OCI-LY1 (cell line): ENCODE results near the gene DTNB.

Source experiments
- H2AFZ ChIP-seq: fragments of 200-600 bp; sonication (generic), shearing (Covaris generic); 2 replicates; pipeline ENCODE4 v1.6.0; 2014; ENCODE audit warnings: antibody characterized with exemption, mild to moderate bottlenecking, low read length
- H3F3A ChIP-seq: fragments of 200-600 bp; sonication (generic), shearing (Covaris generic); 2 replicates; pipeline ENCODE4 v1.6.0; 2014; ENCODE audit warnings: mild to moderate bottlenecking, antibody characterized with exemption, low read length, moderate library complexity; ENCODE audit not compliant: insufficient read depth
- H3K27ac ChIP-seq: fragments of 200-600 bp; sonication (generic); 2 replicates; pipeline ENCODE4 v1.5.1; 2014; ENCODE audit warnings: low read length, mixed run types, mild to moderate bottlenecking, low read depth; ENCODE audit not compliant: poor library complexity, severe bottlenecking
- H3K27me3 ChIP-seq: fragments of 200-600 bp; sonication (generic); 2 replicates; pipeline ENCODE4 v1.6.0; 2014; ENCODE audit warnings: antibody characterized with exemption, mild to moderate bottlenecking, low read length, moderate library complexity; ENCODE audit not compliant: insufficient read depth
- H3K36me3 ChIP-seq: fragments of 200-600 bp; sonication (generic); 2 replicates; pipeline ENCODE4 v1.6.1; 2014; ENCODE audit warnings: mild to moderate bottlenecking, antibody characterized with exemption, low read length, moderate library complexity, mixed read lengths; ENCODE audit not compliant: insufficient read depth
- H3K4me1 ChIP-seq: fragments of 200-600 bp; sonication (generic); 2 replicates; pipeline ENCODE4 v1.5.1; 2014; ENCODE audit warnings: mild to moderate bottlenecking, low read length, moderate library complexity; ENCODE audit not compliant: insufficient read depth, severe bottlenecking
- H3K4me2 ChIP-seq: fragments of 200-600 bp; sonication (generic), shearing (Covaris generic); 2 replicates; pipeline ENCODE4 v1.6.1; 2014; ENCODE audit warnings: low read length
- H3K4me3 ChIP-seq: fragments of 200-600 bp; sonication (generic); 2 replicates; pipeline ENCODE4 v1.5.1; 2014; ENCODE audit warnings: low read length, low read depth, mild to moderate bottlenecking, mixed read lengths; ENCODE audit not compliant: poor library complexity, severe bottlenecking
- H3K79me2 ChIP-seq: fragments of 200-600 bp; shearing (Covaris generic); 2 replicates; pipeline ENCODE4 v1.6.1; 2016; ENCODE audit warnings: mixed run types, low read length, mixed read lengths; ENCODE audit not compliant: insufficient read depth
- H3K9ac ChIP-seq: fragments of 200-600 bp; sonication (generic), shearing (Covaris generic); 2 replicates; pipeline ENCODE4 v1.6.1; 2014; ENCODE audit warnings: mild to moderate bottlenecking, low read length, mixed read lengths
- H3K9me2 ChIP-seq: fragments of 200-600 bp; sonication (generic), shearing (Covaris generic); 2 replicates; pipeline ENCODE4 v1.6.1; 2014; ENCODE audit warnings: low read depth, mild to moderate bottlenecking, low read length, mixed read lengths
- H3K9me3 ChIP-seq: fragments of 200-600 bp; shearing (Covaris generic); 2 replicates; pipeline ENCODE4 v1.6.1; 2014; ENCODE audit warnings: low read length, mixed read lengths
- H4K20me1 ChIP-seq: fragments of 200-600 bp; sonication (generic), shearing (Covaris generic); 2 replicates; pipeline ENCODE4 v1.6.0; 2016; ENCODE audit warnings: mild to moderate bottlenecking, low read length; ENCODE audit not compliant: insufficient read depth
- CTCF ChIP-seq: fragments of 200-600 bp; sonication (generic), shearing (Covaris generic); IDR thresholded peaks from 2 replicates; pipeline ENCODE4 v1.5.1; 2017; ENCODE audit warnings: mild to moderate bottlenecking, antibody characterized with exemption, low read length, moderate library complexity, mixed read lengths
- EZH2 ChIP-seq: fragments of 200-600 bp; sonication (generic), shearing (Covaris generic); IDR thresholded peaks from 2 replicates; pipeline ENCODE4 v1.8.0; 2017; ENCODE audit warnings: borderline replicate concordance, mixed run types, mild to moderate bottlenecking, antibody characterized with exemption, low read length, moderate library complexity, mixed read lengths

The DTNB gene

GRCh38 chr2:25402477-25402876, 270.9 kb downstream of the DTNB start:
- peaks cover 69% of the 10 kb centered on the region for H3K4me1 ChIP-seq

GRCh38 chr2:25401307-25402026, 271.9 kb downstream of the DTNB start:
- H3K4me3 ChIP-seq = no peak overlapping the region
- no peaks in the 10 kb centered on the region for H3K79me2 ChIP-seq
- no peaks in the 10 kb centered on the region for H3F3A ChIP-seq
- H3K4me2 ChIP-seq = peak overlapping the region; percentile 41
- H4K20me1 ChIP-seq = no peaks in the 10 kb centered on the region
- no peaks in the 10 kb centered on the region for H3K36me3 ChIP-seq
- H3K9ac ChIP-seq = peak overlapping the region; percentile 39
- no peak for TF ChIP-seq EZH2
- no peak for TF ChIP-seq CTCF
- H2AFZ ChIP-seq = no peak overlapping the region
- peaks cover 69% of the 10 kb centered on the region for H3K4me1 ChIP-seq
- peak overlapping the region; percentile 92 for H3K27ac ChIP-seq
- no peaks in the 10 kb centered on the region for H3K27me3 ChIP-seq
- no peaks in the 10 kb centered on the region for H3K9me3 ChIP-seq
- H3K9me2 ChIP-seq = no peaks in the 10 kb centered on the region

More at GRCh38 chr2:25402477-25402876, 270.9 kb downstream of the DTNB start:
- Histone ChIP-seq H3K4me2 (peak overlapping the region; percentile 41), H4K20me1 (no peaks in the 10 kb centered on the region), H3K79me2 (no peaks in the 10 kb centered on the region), H3K27me3 (no peaks in the 10 kb centered on the region), H3K36me3 (no peaks in the 10 kb centered on the region), H3K9me2 (no peaks in the 10 kb centered on the region), H3K9ac (peak overlapping the region; percentile 39), H3K9me3 (no peaks in the 10 kb centered on the region), H2AFZ (no peak overlapping the region), H3K27ac (peak overlapping the region; percentile 92), H3F3A (no peaks in the 10 kb centered on the region), H3K4me3 (no peak overlapping the region)
- no peak for TF ChIP-seq CTCF
- no peak for TF ChIP-seq EZH2

GRCh38 chr2:25400576-25401216, 272.7 kb downstream of the DTNB start:
- Histone ChIP-seq H3K4me1 (peaks cover 69% of the 10 kb centered on the region), H2AFZ (no peak overlapping the region)
- TF ChIP-seq CTCF = no peak
- no peak for TF ChIP-seq EZH2

More at GRCh38 chr2:25400576-25401216, 272.7 kb downstream of the DTNB start:
- H3F3A ChIP-seq = no peaks in the 10 kb centered on the region
- no peaks in the 10 kb centered on the region for H4K20me1 ChIP-seq
- peak overlapping the region; percentile 12; the same call in 1 of the 2 replicates for H3K4me2 ChIP-seq
- H3K9ac ChIP-seq = peak overlapping the region; percentile 8; the same call in 1 of the 2 replicates
- peak overlapping the region; percentile 92 for H3K27ac ChIP-seq
- no peaks in the 10 kb centered on the region for H3K79me2 ChIP-seq
- no peak overlapping the region for H3K4me3 ChIP-seq
- H3K9me3 ChIP-seq = no peaks in the 10 kb centered on the region
- no peaks in the 10 kb centered on the region for H3K36me3 ChIP-seq
- H3K27me3 ChIP-seq = no peaks in the 10 kb centered on the region
- no peaks in the 10 kb centered on the region for H3K9me2 ChIP-seq
